Natural killer cell (primary cell): Measurements from ENCODE around the gene STIM2. TPM values are rescaled to one million over a fixed set of nuclear protein-coding genes. Genes with fewer than 3 reads are reported as not detected.

ENCODE experiments used
- ATAC-seq, 3 donors: fragments of 150-1000 bp in 2 of 3; fragments of 200-7000 bp in 1 of 3; cut with Tn5 transposase; 1 replicate in 1 of 3; 2 replicates in 2 of 3; pipeline ENCODE4 v1.10.0; 2021; ENCODE audit warnings: mild to moderate bottlenecking in 2 of 3, moderate library complexity in 2 of 3
- DNase-seq, 2 donors: peaks; one replicate each; pipeline versions ENCODE4 v3.0.0 to v3.0.0-alpha.2; 2013 to 2021; ENCODE audit warnings: mixed read lengths in 1 of 2
- H3K27ac ChIP-seq: one replicate; pipeline ENCODE4 v1.5.1; 2013; ENCODE audit warnings: mild to moderate bottlenecking, low read length
- H3K27me3 ChIP-seq: one replicate; pipeline ENCODE4 v1.6.1; 2013; ENCODE audit warnings: low read length; ENCODE audit not compliant: control insufficient read depth, insufficient read depth
- H3K36me3 ChIP-seq: one replicate; pipeline ENCODE4 v1.6.1; 2013; ENCODE audit warnings: low read length; ENCODE audit not compliant: control insufficient read depth, insufficient read depth
- H3K4me1 ChIP-seq: one replicate; pipeline ENCODE4 v1.6.1; 2013; ENCODE audit warnings: low read length; ENCODE audit not compliant: control insufficient read depth, insufficient read depth
- H3K4me3 ChIP-seq: one replicate; pipeline ENCODE4 v1.5.1; 2013; ENCODE audit warnings: low read length
- H3K9me3 ChIP-seq: one replicate; pipeline ENCODE4 v1.6.1; 2013; ENCODE audit warnings: low read length; ENCODE audit not compliant: control insufficient read depth, insufficient read depth
- H3K27ac Mint-ChIP-seq, 2 donors: one replicate each; pipeline ENCODE4 v1.8.0; 2022; ENCODE audit warnings: mild to moderate bottlenecking in 2 of 2, mixed read lengths in 2 of 2, moderate library complexity in 1 of 2
- H3K27me3 Mint-ChIP-seq, 2 donors: one replicate each; pipeline ENCODE4 v1.8.0; 2022; ENCODE audit warnings: low read depth in 2 of 2, mixed read lengths in 2 of 2
- H3K36me3 Mint-ChIP-seq: one replicate; pipeline ENCODE4 v1.8.0; 2022; ENCODE audit warnings: mixed read lengths
- H3K4me1 Mint-ChIP-seq, 2 donors: one replicate each; pipeline ENCODE4 v1.8.0; 2022; ENCODE audit warnings: mixed read lengths in 2 of 2
- H3K4me3 Mint-ChIP-seq: one replicate; pipeline ENCODE4 v1.8.0; 2022; ENCODE audit warnings: mild to moderate bottlenecking, moderate library complexity, mixed read lengths
- H3K9me3 Mint-ChIP-seq, 2 donors: one replicate each; pipeline ENCODE4 v1.8.0; 2022; ENCODE audit warnings: mixed read lengths in 2 of 2
- WGBS: methylation state at CpG from one replicate; pipeline ENCODE4 v1.1.7; 2013; ENCODE audit warnings: missing lambda C conversion rate; ENCODE audit not compliant: insufficient coverage; 5-methylcytosine and 5-hydroxymethylcytosine counted together
- intact Hi-C: fragments of 100-400 bp; cut with micrococcal nuclease; formaldehyde crosslinking; loops from one replicate; pipeline ENCODE4 v1.14.2; 2022
- total RNA-seq, 4 donors: library from RNA; stranded (reverse); fragments of 120-200 nt in 1 of 4; gene quantifications; one replicate each; pipeline versions ENCODE4 v1.2.3 to v1.2.4, GENCODE V29; 2013 to 2022
- TF ChIP-seq, protein P1 (sequence below): fragments of 200-600 bp; IDR thresholded peaks from one replicate; pipeline ENCODE4 v1.8.0; 2022; ENCODE audit warnings: antibody characterized with exemption

STIM2 gene
- total RNA-seq, 3 donors from 2014 or later (not counting 1 experiment from before 2014, with no cell fraction given), result 98.3 to 104 (median 100) TPM

DNA sequence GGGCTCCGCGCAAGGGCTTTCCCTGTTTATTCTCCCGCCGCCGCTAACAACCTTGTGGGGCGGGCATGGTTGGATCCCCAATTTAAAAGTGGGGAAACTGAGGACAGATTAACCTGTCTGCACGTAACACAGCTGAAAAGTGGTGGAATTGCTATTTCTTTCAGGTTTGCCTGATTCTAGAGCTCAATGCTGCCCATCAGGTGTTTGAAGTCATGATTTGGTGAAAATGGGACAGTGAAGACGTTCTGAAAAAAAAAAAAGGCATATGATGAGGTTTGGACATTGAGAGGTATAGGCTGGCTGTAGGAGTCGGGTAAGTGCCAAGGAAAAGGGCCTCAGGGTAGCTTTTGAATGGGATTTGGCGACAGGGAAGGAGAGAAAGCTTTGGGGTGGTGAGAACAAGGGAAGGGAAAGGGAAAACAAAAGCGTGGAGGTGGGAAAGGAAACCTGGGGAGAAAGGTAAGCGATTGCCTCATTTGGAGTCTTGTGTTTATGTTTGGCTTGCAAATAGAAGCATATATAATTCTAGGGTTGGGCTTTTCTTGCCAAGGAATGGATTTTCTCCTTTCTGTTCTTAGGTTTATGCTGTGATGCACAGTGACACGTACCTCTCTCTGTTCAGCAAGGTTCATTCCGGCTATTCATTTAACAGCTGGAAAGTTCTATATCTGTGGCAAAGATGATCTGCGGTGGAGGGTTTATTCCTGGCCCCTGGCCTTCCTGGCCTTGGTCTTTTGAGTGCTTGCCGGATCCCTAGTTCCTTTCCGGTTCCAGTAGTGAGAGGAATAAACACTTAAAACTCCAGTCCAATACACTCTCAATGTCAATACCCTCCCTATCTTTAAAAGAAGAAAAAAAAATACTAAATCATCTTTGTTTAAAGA, 2.4 kb upstream of the STIM2 start:
- DNase-seq, result peak in 1 of 2 donors; percentile 34
- TF ChIP-seq, protein P1, sequence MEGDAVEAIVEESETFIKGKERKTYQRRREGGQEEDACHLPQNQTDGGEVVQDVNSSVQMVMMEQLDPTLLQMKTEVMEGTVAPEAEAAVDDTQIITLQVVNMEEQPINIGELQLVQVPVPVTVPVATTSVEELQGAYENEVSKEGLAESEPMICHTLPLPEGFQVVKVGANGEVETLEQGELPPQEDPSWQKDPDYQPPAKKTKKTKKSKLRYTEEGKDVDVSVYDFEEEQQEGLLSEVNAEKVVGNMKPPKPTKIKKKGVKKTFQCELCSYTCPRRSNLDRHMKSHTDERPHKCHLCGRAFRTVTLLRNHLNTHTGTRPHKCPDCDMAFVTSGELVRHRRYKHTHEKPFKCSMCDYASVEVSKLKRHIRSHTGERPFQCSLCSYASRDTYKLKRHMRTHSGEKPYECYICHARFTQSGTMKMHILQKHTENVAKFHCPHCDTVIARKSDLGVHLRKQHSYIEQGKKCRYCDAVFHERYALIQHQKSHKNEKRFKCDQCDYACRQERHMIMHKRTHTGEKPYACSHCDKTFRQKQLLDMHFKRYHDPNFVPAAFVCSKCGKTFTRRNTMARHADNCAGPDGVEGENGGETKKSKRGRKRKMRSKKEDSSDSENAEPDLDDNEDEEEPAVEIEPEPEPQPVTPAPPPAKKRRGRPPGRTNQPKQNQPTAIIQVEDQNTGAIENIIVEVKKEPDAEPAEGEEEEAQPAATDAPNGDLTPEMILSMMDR, result no peak
- Histone ChIP-seq H3K27me3 (no peaks in the 10 kb centered on the region), H3K4me3 (peak overlapping the region; percentile 88), H3K4me1 (peaks cover 18% of the 10 kb centered on the region), H3K36me3 (no peaks in the 10 kb centered on the region), H3K27ac (peak overlapping the region; percentile 76), H3K9me3 (no peaks in the 10 kb centered on the region)
- H3K4me1 Mint-ChIP-seq, result peaks cover 53 to 54% of the 10 kb centered on the region in 2 donors
- no peaks in the 10 kb centered on the region for H3K36me3 Mint-ChIP-seq
- WGBS, result 12% methylated on average over 16 of the region's 17 CpGs
- ATAC-seq, result no peak
- peak overlapping the region; percentile 97 for H3K4me3 Mint-ChIP-seq
- H3K9me3 Mint-ChIP-seq, result no peaks in the 10 kb centered on the region
- peak overlapping the region; percentile 95 to 98 for H3K27ac Mint-ChIP-seq
- H3K27me3 Mint-ChIP-seq, result no peaks in the 10 kb centered on the region
- intact Hi-C loops, result no loop called here

GRCh38 chr4:26858947-26859401, 1.7 kb upstream of the STIM2 start:
- H3K4me1 Mint-ChIP-seq, result peaks cover 60 to 61% of the 10 kb centered on the region in 2 donors
- Histone ChIP-seq H3K36me3 (no peaks in the 10 kb centered on the region), H3K27me3 (no peaks in the 10 kb centered on the region), H3K27ac (no peak overlapping the region), H3K9me3 (no peaks in the 10 kb centered on the region), H3K4me3 (no peak overlapping the region), H3K4me1 (peaks cover 18% of the 10 kb centered on the region)
- H3K27ac Mint-ChIP-seq, result peak overlapping the region; percentile 95 to 98
- TF ChIP-seq, protein P1, result no peak
- H3K4me3 Mint-ChIP-seq, result peak overlapping the region; percentile 97
- H3K9me3 Mint-ChIP-seq, result no peaks in the 10 kb centered on the region
- DNase-seq (no peak), ATAC-seq (no peak)
- WGBS, result 86% methylated on average over 2 of the region's 3 CpGs
- H3K36me3 Mint-ChIP-seq, result no peaks in the 10 kb centered on the region
- no peaks in the 10 kb centered on the region for H3K27me3 Mint-ChIP-seq
- intact Hi-C loops, result no loop called here

- Mint-ChIP-seq H3K27me3 (no peaks in the 10 kb centered on the region), H3K4me1 (peaks cover 63 to 66% of the 10 kb centered on the region in 2 donors), H3K36me3 (no peaks in the 10 kb centered on the region), H3K27ac (peak overlapping the region; percentile 95 to 98), H3K4me3 (peak overlapping the region; percentile 97), H3K9me3 (no peaks in the 10 kb centered on the region)
- Histone ChIP-seq H3K9me3 (no peaks in the 10 kb centered on the region), H3K27ac (peak overlapping the region; percentile 84), H3K4me1 (peaks cover 18% of the 10 kb centered on the region), H3K27me3 (no peaks in the 10 kb centered on the region), H3K4me3 (peak overlapping the region; percentile 67), H3K36me3 (no peaks in the 10 kb centered on the region)
- DNase-seq (no peak), ATAC-seq (no peak)
- intact Hi-C loops, result loop anchor here (1.0 to 5.0 kb wide), 5 partner anchors 25 to 539 kb away; partner anchors contain the start of genes RBPJ and TBC1D19
- 68% methylated on average over 5 of the region's 5 CpGs for WGBS
- TF ChIP-seq, protein P1, result no peak
Observed at GRCh38 chr4:26859762-26860156, 882 bp upstream of the STIM2 start.
